ENCODE measurements around the gene SPATC1L.
A peak's percentile ranks its signal among the peaks of the same experiment; 100 is the strongest.

The SPATC1L gene

GRCh38 chr21:46131838-46132651, 52.2 kb downstream of the SPATC1L start:
- no peak for DNase-seq (ENCODE audit: low read depth)

GRCh38 chr21:46131588-46131837, 52.7 kb downstream of the SPATC1L start:
- DNase-seq (ENCODE audit: low read depth) = no peak

- DNase-seq (ENCODE audit: low read depth) = no peak
These were observed 53.2 kb downstream of the SPATC1L start for GRCh38 chr21:46130831-46131587.

DNA sequence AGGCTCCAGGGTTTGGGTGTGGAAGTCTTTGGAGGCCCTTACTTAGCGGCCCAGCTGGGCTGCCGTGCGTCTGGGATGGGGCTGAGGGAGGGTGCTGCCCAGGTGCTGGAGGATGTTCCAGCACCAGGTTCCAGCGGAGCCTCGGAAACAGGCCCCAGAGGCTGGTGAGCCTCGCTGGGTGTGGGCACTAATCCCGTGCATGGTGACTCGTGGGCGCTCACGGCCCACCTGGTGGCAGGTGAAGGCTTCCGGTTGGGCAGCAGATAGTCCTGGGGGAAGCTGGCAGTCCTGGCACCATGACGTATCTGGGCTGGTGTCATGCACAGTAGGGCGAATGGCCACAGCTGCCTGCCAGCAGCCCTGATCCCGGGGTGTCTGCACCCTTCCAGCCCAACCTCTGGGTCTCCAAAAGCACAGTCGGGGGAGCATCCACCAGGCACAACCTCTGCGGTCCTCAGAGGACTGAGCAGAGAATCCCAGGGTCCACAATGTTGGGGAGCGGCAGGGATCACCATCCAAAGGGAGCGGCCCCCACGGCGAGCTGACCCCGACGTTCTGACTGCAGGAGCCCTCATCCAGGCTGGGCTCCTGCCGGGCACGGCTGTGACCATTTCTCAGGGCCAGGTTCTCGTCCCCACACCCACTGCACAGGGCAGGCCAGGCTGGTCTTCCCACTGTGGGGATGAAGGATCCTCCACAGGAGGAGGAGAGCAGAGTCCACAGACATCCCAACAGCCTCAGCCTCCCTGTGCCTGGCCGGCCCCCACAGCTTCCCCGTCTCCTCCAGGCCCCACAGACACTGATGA, 54.2 kb downstream of the SPATC1L start:
- DNase-seq (ENCODE audit: low read depth) = no peak

DNA sequence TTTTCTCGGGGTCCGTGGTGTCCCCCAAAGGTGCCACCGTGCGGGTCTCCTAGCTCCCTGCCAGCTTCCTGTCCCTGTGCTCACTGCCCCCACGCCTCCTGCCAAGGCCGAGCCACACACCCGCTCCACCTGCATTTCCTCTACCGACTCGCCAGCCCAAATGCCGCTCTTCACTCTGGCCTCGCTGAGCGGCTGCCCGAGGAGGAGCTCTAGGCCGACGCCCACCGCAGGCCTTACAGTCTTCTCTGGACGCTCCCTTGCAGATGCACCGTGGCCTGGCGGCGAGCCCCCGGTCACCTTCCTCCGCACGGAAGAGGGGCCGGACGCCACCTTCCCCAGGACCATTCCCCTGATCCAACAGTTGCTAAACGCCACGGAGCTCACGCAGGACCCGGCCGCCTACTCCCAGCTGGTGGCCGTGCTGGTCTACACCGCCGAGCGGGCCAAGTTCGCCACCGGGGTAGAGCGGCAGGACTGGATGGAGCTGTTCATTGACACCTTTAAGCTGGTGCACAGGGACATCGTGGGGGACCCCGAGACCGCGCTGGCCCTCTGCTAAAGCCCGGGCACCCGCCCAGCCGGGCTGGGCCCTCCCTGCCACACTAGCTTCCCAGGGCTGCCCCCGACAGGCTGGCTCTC, 55.2 kb downstream of the SPATC1L start:
- no peak for DNase-seq (ENCODE audit: low read depth)

DNA sequence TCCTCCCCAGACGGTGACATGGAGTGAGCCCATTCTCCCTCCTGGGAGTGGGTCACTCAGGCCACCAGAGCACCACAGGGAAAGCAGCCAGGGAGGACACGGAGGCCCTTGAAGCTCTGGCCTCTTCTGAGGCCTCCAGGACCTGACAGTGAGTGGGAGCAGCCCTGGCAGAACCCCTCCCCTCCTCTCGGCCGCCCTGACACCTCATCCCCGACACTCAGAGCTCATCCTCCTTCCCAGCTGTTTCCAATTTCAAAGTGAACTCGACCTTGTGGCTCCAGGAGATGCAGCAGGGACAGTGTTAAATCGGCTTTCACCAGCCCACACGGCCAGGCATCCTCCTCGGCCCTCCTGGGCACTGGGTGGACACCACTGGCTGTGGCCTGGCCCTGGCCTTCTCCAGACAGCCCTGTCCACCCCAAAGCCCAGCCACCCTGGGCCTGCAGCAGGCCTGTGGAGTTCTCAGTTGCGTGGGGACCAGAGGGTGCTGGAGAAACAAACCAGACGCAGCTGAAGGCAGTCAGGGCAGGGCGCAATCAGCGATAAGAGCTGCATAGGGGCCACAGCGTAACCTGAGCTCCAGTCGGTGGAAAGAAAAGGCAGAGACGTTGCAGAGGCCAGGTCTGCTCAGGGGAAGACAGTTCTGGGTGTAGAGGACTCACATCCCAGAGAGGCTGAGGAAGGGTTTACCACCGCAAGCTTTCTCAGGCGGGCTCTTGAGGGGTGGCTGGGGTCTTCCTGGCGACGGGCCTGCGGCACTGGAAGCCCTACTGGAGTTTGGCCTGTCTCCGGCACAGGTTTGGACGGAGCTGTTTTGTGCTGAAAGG, 55.9 kb downstream of the SPATC1L start:
- DNase-seq (ENCODE audit: low read depth) = no peak

GRCh38 chr21:46127239-46128105, 56.8 kb downstream of the SPATC1L start:
- no peak for DNase-seq (ENCODE audit: low read depth)

GRCh38 chr21:46126309-46127238, 57.7 kb downstream of the SPATC1L start:
- DNase-seq (ENCODE audit: low read depth) = no peak

DNA sequence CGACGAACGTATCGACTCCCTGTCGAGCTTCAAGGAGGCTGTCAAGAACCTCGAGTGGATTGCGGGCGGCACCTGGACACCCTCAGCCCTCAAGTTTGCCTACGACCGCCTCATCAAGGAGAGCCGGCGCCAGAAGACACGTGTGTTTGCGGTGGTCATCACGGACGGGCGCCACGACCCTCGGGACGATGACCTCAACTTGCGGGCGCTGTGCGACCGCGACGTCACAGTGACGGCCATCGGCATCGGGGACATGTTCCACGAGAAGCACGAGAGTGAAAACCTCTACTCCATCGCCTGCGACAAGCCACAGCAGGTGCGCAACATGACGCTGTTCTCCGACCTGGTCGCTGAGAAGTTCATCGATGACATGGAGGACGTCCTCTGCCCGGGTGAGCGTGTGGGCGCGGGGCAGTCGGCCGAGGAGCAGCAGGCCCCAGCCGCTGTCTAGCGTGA, 58.4 kb downstream of the SPATC1L start:
- DNase-seq (ENCODE audit: low read depth) = no peak

DNA sequence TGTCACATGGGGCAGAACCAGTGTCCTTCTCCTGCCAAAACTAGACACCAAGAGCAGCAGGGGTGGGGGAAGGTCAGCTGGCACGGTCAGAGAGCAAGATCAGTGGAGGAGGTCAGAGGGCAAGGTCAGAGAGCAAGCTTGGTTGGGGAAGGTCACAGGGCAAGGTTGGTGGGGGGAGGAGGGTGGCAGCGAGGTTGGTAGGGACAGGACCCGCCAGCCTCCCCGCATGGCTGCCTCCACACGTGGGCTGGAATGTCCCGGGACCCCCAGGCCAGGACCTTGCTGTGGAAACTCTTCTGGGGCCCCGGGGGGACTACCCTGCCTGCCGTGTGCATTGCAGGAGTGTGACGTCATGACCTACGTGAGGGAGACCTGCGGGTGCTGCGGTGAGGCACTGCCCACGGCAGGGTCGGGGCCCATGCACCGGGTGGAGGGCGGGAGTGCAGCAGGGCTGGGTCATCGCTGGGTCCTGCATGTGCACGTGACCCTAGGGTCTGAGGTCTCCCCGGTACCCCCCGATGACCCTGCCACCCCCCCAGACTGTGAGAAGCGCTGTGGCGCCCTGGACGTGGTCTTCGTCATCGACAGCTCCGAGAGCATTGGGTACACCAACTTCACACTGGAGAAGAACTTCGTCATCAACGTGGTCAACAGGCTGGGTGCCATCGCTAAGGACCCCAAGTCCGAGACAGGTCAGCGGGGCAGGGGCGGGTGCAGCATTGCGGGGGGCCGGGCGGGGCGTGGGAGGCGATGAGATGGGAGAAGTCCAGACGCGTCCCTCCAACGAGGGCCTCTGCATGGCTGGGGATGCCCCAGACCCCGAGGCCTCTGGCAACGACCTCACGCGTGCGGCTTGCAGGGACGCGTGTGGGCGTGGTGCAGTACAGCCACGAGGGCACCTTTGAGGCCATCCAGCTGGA, 59.1 kb downstream of the SPATC1L start:
- DNase-seq (ENCODE audit: low read depth) = no peak

GRCh38 chr21:46124083-46124925, 60.0 kb downstream of the SPATC1L start:
- DNase-seq (ENCODE audit: low read depth) = no peak

GRCh38 chr21:46122758-46123683, 61.2 kb downstream of the SPATC1L start:
- no peak for DNase-seq (ENCODE audit: low read depth)

DNA sequence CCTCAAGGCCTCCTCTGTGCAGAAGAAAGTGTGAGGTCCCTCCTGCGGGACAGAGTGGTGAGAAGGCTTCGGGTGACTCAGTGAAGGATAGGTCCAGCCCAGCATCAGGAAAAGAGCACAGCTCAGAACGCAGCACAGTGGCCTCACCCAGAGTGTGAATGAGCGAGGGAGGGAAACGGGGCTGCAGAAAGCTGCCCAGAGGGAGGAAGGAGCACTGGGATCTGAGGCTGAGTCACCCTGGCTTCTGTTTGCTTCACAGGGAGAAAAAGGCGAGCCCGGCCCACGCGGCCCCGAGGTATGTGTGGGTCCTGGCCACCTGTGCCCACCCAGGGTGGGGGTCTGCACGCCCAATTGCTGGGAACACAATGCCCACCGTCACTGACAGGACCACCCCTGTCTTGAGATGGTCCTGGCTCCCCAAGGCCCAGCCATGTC, 62.0 kb downstream of the SPATC1L start:
- DNase-seq (ENCODE audit: low read depth) = peak; percentile 62

GRCh38 chr21:46121286-46122221, 62.7 kb downstream of the SPATC1L start:
- no peak for DNase-seq (ENCODE audit: low read depth)

Measured in GM04503 (cell line).